HG03457 (cell line): ENCODE measurements around the gene CFAP54.
A peak's percentile ranks its signal among the peaks of the same experiment; 100 is the strongest.

Experiments used
- ATAC-seq: cut with Tn5 transposase; IDR thresholded peaks from one replicate; pipeline ENCODE4 v1.9.1; 2021; ENCODE audit warnings: moderate number of reproducible peaks; ENCODE audit not compliant: unreplicated experiment

CFAP54 gene

DNA sequence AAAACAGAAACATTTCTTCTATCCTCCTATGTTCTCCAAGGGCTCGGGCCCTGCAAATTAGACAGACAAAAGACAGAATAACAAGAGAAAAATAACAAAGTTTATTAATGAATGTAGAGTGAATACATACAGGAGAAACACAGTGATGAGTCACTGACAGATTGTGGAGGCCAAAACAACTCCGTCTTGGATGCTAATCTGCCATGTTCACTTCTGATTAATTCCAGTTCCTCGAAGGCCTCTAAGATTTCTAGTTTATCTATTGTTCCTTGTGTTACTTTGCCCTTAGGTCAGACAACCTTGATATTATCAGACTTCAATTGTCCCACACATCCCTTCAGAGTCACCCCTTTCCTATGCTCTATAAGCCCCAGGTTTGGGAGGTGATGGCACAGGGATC is 390.8 kb downstream of the CFAP54 start:
- no peak for ATAC-seq

DNA sequence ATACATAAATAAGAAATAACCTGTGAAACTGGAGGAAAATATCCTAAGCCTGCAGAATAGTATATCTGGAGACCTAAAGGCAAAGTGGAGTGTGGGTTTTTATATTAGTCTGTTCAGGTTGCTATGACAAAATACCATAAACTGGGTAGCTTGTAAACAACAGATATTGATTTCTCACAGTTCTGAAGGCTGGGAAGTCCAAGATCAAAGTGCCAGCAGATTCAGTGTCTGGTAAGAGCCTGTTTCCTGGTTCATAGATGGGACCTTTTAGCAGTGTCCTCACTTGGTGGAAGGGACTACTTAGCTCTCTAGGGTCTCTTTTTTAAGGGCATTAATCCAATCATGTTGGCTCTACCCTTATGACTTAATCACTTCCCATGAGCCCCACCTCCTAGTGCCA is 392.2 kb downstream of the CFAP54 start:
- ATAC-seq = no peak

DNA sequence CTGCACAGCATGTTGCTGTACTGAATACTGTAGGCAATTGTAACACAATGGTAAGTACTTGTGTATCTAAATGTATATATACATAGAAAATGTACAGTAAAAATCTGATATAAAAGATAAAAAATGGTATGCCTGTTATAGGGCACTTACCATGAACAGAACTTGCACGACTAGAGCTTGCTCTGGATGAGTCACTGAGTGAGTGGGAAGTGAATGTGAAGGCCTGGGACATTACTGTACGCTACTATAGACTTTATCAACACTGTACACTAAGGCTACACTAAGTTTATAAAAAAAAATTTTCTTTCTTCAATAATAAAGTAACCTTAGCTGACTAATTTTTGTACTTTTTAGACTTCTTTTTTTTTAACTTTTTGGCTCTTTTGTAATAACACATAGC is 393.5 kb downstream of the CFAP54 start:
- ATAC-seq = no peak

DNA sequence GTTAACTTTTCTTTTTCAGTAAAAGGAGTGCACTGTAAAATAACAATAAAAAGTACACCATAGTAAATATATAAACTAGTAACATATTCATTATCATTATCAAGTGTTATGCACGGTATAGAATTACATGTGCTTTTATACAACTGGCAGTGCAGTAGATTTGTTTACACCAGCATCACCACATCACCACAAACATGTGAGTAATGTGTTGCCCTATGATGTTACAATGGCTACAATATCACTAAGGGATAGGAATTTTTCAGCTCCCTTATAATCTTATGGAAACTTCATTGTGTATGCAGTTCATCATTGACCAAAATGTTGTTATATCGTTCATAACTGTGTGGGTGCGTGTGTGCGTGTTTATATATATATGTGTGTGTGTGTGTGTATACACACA is 394.2 kb downstream of the CFAP54 start:
- ATAC-seq = no peak

DNA sequence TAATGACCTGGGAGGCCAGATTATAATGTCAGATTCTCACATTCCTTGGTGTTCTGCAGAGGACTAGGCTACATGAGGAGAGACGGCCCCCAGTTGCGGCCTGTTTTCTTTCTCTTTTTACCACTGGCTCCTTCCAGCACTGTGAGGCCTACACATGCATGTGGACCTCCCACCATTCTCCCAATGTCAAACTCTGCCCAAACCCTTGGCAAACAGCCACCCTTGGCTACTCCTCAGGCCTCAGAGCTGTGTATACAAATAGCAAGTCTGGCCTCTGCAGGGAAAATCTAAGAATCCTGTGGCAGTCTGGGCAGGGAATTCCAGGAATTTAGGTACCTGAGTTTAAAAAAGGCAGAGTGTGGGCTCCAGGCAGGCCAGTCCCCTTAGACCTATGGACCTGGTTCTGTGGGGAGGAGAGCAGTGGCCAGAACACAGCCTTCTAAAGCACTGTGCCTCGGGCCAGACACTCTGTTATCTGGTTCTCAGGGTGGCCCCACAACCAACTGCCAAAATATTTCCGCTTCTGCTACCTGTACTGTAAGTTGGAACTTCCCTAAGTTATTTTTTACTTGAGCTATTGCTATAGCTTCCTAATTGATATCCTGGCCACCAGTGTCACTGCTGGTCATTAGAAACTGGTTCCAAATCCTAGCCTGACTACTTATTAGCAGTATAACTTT is 397.8 kb downstream of the CFAP54 start:
- no peak for ATAC-seq

DNA sequence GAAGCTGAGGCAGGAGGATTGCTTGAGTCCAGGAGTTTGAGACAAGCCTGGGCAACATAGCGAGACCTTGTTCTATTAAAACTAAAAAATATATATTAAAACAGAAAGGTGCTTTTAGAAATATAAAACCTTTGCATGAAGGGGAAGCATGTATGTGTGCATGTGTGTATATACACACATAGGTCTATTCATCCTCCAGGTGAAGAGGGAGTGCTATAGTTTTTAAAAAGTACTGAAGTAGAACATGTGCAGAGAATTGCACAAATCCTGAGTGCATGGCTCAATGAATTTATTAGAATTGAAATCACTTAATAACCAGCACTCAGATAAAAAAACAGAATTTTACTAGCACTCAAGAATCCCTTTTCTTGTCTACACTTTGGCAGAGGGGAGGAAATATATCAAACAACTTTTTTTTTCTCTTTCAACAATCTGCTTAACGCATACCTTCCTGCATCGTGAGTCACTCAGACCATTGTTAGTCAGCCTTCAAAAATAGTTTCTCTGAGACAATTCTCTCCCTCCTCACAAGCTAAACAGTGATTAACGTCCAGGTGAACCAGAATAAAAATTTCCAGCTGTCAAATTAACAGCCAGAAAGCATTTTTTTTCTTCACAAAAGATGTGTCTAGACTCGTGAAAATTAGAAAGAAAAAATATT is 400.0 kb downstream of the CFAP54 start:
- ATAC-seq = no peak

DNA sequence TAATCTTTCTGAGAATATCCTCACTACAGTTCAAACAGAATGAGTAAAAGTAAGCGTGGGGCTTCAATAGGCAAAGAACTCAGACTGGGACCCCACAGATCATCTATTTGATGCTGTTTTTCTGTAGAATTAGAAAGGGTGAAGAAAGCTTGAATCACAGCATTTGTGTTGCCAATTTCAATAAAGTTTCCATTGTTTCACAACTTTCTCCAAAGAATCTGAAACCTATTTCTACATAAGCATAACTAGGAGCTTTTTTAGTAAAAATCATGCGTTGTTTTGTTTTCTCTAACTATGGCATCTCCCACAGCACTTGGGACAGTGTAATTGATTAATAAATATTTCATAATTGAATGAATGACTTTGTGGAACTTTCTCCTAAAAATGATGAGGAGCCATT is 401.0 kb downstream of the CFAP54 start:
- no peak for ATAC-seq

DNA sequence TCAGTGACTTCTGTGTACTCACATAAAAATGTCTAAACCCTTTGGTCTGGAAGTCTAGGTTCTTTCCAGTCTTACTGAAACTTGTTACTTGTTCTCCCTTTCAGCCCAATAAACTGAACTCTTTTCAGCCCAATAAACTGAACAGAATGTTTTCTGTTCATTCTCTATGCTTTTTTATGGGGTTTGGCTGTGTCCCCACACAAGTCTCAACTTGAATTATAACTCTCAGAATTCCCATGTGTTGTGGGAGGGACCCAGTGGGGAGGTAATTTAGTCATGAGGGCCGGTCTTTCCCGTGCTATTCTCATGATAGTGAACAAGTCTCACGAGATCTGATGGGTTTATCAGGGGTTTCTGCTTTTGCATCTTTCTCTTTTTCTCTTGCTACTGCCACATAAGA is 402.7 kb downstream of the CFAP54 start:
- ATAC-seq = no peak

DNA sequence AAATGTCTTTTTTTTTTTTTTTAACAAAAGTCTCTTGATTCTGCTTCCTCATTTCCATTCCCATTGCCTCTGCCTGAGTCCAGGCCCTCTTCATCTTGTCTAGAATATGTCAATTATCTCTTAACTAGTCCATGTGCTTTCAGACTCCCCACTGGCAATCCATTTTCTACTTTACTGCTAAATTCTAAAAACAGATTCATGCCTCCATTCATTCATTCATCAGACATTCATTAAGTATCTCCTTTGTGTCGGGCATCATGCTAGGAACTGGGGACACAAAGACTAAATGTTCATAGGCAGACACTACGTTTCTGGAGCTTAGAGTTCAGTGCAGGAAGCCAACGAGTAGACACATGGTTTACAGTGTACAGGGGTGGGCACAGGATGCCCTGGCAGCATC is 408.0 kb downstream of the CFAP54 start:
- ATAC-seq = no peak

DNA sequence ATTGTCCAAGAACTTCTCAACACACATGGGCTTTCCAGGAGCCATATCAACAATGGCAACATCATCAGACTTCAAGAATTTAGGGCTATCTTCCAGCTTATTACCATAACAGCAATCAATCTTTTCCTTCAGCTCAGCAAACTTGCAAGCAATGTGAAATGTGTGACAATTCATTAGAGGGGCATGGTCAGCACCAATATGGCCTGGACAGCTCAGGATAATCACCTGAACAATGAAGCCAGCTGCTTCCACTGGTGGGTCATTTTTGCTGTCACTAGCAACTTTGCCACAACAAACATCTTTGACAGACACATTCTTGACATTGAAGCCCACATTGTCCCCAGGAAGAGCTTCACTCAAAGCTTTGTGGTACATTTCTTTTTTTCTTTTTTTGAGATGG is 411.8 kb downstream of the CFAP54 start:
- no peak for ATAC-seq

DNA sequence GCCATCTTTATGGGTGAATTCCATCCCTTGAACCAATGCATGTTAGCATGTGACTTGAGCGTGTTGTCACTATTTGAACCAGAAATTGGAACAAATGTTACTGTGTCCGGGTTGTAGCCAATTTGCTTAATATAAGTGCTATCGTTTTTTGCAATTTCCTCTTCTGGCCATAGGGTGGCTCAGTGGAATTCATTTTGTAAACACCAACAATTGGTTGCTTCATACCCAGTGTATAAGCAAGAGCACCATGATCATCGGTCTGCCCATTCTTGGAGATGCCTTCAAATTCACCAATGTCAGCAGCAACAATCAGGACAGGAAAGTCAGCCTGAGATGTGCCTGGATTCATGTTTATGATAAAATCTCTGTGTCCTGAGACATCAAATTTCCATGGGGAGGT is 412.7 kb downstream of the CFAP54 start:
- no peak for ATAC-seq

DNA sequence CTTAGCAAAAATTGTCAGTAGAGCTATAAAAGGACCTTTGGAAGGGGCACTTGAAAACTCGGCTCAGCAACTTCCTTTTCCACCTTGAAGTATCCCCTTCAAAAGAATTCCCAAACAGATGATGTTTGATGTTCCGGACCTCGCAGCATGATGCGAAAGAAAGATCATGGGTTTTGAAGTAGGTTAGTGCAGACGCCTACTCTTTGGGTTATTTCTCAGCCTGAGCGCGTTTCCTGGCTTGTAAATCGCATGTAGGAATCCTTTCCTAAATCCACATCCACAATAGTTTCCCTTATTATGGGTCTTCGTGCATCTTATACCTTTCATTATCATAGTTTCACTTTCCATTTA is 417.1 kb downstream of the CFAP54 start:
- ATAC-seq = no peak

DNA sequence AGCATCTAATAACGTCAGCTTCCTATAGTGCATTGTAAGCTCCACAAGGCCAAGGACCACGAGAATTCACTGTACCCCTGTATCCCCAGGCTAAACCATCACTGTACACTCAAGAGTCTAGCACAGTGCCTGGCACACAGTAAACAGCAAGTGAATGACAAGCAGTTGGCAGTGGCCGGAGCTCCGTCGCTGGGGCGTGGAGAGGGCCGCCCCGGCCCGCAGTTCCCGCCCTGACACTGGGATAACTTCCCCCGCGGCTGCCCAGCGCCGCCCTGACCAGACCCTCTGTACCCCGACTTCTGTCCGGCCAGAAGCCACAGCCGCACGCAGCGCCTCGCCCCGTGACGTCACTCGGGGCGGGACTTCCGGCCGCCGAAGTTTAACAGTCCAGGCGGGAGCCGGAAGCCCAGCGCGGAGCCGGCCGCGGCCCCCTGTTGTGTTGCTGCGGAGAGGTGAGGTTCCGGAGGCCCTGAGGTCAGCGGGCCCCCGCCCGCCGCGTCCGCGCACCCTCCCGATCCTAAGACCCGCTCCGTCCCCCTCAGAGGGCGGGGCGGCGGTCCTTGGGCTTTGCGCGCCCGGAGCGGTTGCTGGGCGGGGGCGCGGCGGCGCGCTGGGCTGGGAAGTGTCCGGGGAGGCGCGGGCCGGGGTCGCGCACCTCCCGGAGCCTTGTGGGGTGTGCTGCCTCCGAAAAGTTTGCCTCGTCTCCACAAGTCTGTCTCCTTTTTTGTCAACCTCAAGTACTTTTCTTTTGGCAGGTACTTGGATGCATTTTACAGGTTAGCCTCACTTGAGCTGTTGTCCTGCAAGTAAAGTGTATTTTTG is 417.7 kb downstream of the CFAP54 start, which contains the start of gene NEDD1:
NEDD1 (plus strand) TSS at position 409 of the 822 bp plus-strand sequence. CDS start 2,503 bp downstream, outside the sequence.
- peak; percentile 95 for ATAC-seq

DNA sequence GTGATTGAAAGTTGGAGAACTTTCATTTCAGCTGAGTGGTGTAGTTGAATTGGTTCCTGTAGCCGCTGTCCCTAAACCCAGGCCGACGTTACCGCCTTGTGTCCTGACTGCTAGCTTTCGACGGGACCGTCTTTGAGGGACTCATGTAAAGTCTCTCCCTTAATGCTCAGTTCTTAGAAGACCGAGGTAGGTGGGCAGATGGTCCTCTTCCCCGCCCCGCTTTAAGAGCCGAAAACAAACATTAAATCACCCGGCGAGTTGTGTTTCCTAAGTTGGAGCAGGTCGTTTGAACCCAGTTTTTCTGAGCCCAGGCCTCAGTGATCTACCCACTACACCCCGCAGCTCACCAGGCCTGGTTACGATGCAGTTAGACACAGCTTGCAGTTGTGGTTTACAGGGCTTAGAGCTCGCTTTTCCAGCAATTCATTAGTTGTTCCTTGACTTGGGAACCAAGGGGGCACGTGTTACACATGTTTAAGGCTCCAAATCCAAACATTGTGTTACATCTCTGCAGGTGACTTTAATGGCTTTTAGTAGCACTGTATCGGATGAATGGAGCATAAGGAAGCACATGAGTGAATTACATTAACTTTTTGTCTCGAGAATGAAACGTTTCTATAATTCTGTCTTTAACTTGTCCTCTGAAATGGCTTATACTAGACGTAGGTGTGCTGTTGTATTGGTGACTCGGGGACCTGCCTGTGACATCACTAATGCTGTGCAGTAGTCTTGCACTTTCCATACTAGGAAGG is 418.5 kb downstream of the CFAP54 start:
- ATAC-seq = peak; percentile 18

DNA sequence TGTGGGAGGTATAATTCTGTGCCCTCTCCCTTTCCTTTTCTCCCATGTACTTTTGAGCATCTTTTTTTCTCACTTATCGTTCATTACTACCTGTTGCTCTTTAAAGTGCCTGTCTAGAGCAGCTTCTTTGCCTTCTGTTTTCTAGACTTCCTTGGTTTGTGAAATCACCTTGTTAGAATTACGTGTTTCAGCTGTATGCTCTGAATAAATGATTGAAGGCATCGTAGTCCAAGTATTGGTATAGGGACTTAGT is 419.0 kb downstream of the CFAP54 start:
- no peak for ATAC-seq

DNA sequence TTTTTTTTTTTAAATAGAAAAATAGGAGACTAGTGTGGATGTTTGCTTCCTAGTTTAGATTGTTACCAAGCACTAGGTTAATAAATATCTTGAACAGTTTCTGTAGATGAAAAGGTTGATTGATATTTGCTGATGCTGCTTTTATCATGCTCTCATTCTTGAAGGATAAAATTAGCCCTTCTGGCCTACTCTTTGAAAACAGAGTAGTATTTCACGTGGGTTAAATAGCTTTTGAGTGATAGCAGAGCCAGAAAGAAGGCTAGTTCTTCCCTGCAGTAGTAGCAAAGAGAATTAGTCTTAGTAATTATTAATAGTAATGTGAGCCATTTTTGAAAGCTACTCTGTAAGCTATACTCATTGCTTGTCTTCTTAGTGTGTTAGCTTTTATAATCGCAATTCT is 422.9 kb downstream of the CFAP54 start:
- ATAC-seq = no peak

DNA sequence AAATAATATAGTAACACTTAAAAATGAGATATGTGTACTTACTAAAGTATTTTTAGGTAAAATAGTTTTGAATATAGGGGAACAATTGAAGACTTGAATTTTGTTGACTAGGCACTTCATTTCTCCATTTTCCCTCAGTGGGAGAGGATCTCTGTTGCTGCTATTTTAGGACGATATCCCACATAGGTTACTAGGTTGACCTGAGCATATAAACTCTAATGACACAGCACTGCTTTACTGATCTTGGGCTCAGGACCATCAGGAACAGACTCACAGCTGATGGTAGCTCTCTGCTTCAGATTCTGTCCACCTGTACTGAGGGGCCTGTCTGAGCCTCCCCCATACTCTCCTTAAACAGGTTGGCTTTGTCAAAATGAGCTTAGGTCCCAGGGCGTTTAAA is 423.6 kb downstream of the CFAP54 start:
- ATAC-seq = no peak

DNA sequence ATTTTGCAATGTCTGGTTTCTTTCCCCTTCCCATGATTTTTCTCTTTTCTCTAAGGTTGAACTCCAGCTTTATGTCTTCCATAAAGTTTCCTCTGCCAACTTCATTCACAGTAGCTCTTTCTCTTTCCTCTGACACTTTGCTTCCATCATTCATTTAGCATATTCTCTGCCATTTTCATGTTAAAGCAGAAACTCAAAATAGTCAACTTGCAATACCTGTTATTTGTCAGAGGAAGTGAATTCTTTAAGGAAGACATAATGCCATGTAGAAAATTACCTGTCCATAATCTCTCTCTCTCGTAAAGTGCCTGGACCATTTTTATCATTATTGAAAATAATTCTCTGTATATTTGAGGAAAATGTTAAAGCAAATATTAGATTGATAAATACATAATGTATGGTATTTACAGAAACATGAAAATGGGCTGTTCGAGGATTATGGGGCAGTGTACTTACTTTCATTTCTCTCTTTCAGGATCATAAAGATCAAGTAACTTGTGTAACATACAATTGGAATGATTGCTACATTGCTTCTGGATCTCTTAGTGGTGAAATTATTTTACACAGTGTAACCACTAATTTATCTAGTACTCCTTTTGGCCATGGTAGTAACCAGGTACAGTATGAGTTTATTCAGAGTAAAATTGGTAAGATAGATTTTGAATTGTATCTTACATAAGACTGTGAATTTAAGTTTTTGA is 430.3 kb downstream of the CFAP54 start:
- no peak for ATAC-seq
